ENCODE results near the gene CELF4.

CELF4 gene

DNA sequence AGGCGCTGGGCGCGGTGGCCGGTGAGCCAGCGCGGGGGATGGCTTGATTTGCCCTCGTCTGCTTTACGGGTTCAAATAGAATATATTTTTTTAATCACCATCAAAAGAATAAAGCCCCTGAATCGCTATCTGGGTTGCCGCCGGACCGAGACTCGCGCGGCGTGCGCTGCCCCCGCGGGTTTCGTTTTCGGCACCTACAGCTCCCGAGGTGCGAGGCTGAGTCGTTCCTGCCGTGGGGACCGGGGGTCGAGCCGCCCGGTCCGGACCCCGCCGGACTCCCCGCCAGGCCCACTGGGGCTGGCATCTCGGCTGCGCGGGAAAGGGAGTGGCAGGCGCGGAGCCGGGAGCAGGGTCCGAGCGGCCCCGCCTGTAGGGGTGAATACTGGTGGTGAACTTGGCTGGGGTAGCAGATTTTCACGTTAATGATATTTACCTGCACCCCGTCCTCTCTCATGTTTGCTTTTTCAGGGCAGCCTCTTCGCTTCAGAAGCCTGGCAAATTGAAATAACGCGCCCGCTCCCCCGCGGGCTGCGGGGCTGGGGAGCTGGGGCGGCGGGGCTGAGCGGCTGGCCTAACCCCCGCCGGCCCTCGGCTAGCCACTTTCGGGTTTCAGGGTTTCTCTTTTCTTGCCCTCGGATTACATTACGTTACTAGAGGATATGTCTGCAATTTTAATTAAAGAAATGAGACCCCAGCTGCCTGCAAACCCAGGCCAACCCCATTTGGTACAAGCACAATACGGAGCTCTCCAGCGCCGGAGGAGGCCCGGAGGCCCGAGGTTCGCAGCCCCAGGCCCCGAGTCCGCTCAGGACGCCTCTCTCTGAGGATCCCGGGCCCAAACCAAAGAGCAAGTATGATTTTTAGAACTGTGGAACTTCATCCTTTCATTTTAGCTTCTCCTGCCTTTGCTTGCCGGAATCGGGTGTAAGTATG, 1.7 kb upstream of the CELF4 start:
- TF ChIP-seq, protein P1, sequence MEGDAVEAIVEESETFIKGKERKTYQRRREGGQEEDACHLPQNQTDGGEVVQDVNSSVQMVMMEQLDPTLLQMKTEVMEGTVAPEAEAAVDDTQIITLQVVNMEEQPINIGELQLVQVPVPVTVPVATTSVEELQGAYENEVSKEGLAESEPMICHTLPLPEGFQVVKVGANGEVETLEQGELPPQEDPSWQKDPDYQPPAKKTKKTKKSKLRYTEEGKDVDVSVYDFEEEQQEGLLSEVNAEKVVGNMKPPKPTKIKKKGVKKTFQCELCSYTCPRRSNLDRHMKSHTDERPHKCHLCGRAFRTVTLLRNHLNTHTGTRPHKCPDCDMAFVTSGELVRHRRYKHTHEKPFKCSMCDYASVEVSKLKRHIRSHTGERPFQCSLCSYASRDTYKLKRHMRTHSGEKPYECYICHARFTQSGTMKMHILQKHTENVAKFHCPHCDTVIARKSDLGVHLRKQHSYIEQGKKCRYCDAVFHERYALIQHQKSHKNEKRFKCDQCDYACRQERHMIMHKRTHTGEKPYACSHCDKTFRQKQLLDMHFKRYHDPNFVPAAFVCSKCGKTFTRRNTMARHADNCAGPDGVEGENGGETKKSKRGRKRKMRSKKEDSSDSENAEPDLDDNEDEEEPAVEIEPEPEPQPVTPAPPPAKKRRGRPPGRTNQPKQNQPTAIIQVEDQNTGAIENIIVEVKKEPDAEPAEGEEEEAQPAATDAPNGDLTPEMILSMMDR (IDR thresholded peaks at IDR 0.05; ENCODE audit: low read depth, low read length, missing control alignments), result no peak
- H3K4me3 ChIP-seq (ENCODE audit: low read depth, low read length), result no peak overlapping the region
- DNase-seq (ENCODE audit: low read depth), result no peak

DNA sequence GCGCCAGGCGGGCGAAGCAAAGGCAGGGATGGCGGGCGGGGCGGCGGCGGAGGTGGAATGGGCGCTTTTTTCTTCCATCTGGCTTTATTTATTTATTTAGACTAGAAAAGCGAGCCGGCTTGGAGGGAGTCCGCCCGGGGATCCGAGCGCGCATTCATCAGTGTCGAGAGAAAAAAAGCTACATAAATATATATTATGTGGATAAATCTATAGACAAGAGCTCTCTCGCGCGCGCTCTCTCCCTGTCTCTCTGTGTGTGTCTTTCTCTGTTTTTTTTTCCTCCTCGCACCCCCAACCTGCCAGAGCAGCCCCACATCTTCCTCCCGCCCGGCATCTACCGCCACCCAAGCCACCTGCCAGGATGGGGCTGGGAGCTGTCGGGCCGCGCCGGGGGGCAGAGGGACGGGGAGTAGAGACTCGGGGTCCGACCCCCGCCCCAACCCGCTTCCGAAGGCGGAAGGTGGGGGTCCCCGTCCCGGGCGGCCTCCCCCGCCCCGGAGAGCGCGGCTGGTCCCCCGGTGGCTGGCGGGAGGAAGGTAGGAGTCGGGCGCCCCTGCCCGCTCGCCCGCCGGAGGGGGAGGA, 972 bp upstream of the CELF4 start:
- DNase-seq (ENCODE audit: low read depth), result no peak
- TF ChIP-seq, protein P1 (IDR thresholded peaks at IDR 0.05; ENCODE audit: low read depth, low read length, missing control alignments), result no peak
- H3K4me3 ChIP-seq (ENCODE audit: low read depth, low read length), result no peak overlapping the region

DNA sequence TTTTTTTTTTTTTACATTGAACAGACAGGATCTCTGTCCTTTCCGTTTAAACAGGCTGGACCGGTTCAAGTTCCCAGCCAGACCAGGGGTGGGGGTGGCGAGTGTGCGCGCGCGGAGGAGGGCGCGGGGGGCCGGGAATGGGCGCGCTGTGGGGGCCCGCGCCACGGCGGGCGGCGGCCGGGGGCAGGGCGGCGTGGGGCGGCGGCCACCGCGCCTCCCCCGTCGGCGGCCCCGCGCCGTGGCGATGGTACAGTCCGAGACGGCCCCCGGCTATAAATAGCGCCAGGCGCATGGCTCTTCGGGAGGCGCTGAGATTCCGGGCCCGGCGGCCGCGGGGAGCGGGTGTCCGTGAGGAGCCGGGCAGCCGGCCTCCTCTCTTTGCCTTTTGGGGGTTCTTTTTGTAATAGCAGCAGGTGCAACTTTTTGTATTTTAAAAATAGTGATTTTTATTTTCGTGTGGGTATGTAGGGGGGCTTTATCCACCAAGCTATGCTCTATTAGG, 430 bp upstream of the CELF4 start:
- DNase-seq (ENCODE audit: low read depth), result no peak
- no peak overlapping the region for H3K4me3 ChIP-seq (ENCODE audit: low read depth, low read length)
- TF ChIP-seq, protein P1 (IDR thresholded peaks at IDR 0.05; ENCODE audit: low read depth, low read length, missing control alignments), result no peak

DNA sequence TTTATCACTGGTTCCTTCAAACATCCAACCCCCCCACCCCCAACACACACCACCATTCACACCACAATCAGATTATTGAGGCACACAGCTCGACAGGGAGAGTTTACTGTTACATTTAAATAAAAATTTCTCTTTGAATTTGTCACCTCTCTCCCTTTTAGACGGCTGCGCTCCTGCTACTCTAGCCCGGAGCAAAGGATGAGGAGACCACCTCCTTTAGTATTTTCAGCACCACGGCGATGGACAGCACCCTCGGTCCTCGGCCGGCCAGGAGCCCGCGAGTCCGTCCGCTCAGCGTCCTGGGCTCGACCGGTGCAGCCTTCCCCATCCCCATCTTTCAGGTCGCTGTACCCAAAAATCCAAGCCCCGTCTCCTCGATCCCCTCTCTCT, 892 bp downstream of the CELF4 start:
- DNase-seq (ENCODE audit: low read depth), result no peak
- no peak overlapping the region for H3K4me3 ChIP-seq (ENCODE audit: low read depth, low read length)
- TF ChIP-seq, protein P1 (IDR thresholded peaks at IDR 0.05; ENCODE audit: low read depth, low read length, missing control alignments), result no peak

DNA sequence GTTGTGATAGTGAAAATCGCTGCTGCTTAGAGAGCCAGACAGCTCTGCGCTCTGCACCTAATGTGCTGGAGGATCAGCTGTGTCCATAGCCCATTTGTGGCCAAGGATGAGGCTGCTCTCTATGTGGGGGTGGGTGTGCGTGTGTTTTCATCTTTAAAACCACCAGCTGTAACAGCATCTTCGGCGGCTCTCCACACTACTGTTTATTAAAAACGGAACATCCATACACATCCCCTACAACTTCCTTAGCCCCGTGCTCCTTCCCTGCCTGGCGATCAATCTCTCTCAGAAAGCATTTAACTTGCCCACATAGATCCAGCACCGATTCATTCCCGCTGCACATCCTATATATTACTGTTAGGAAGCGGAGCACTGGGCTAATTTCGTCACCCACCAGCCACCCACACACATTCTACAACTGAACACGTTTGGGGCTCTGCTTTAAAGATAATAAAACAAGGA, 1.6 kb downstream of the CELF4 start:
- no peak for DNase-seq (ENCODE audit: low read depth)
- TF ChIP-seq, protein P1 (IDR thresholded peaks at IDR 0.05; ENCODE audit: low read depth, low read length, missing control alignments), result no peak
- H3K4me3 ChIP-seq (ENCODE audit: low read depth, low read length), result no peak overlapping the region

DNA sequence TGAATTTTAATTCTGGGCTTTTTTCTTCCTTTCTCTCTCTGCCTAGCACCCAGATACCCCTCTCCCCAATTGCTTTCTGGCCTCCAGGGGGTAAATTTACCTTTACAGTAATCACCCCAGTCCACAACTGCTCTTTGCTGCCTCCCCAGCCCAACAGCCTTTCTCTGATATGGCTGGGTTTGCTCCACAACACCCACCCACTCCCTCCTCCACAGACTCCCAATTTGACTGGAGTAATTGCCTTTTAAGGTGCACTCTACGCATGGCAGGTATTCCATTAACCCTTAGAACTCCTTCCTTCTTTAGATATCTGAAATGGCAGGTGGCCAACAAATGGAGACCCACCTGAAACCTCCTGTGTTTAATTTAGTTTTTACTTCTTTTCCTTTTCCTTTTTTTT, 3.6 kb downstream of the CELF4 start:
- DNase-seq (ENCODE audit: low read depth), result no peak
- H3K4me3 ChIP-seq (ENCODE audit: low read depth, low read length), result no peak overlapping the region
- TF ChIP-seq, protein P1 (IDR thresholded peaks at IDR 0.05; ENCODE audit: low read depth, low read length, missing control alignments), result no peak

Data from GM12864 (cell line).